ENCODE results near the gene TRIM46.

TRIM46 gene, protein sequence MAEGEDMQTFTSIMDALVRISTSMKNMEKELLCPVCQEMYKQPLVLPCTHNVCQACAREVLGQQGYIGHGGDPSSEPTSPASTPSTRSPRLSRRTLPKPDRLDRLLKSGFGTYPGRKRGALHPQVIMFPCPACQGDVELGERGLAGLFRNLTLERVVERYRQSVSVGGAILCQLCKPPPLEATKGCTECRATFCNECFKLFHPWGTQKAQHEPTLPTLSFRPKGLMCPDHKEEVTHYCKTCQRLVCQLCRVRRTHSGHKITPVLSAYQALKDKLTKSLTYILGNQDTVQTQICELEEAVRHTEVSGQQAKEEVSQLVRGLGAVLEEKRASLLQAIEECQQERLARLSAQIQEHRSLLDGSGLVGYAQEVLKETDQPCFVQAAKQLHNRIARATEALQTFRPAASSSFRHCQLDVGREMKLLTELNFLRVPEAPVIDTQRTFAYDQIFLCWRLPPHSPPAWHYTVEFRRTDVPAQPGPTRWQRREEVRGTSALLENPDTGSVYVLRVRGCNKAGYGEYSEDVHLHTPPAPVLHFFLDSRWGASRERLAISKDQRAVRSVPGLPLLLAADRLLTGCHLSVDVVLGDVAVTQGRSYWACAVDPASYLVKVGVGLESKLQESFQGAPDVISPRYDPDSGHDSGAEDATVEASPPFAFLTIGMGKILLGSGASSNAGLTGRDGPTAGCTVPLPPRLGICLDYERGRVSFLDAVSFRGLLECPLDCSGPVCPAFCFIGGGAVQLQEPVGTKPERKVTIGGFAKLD

DNA sequence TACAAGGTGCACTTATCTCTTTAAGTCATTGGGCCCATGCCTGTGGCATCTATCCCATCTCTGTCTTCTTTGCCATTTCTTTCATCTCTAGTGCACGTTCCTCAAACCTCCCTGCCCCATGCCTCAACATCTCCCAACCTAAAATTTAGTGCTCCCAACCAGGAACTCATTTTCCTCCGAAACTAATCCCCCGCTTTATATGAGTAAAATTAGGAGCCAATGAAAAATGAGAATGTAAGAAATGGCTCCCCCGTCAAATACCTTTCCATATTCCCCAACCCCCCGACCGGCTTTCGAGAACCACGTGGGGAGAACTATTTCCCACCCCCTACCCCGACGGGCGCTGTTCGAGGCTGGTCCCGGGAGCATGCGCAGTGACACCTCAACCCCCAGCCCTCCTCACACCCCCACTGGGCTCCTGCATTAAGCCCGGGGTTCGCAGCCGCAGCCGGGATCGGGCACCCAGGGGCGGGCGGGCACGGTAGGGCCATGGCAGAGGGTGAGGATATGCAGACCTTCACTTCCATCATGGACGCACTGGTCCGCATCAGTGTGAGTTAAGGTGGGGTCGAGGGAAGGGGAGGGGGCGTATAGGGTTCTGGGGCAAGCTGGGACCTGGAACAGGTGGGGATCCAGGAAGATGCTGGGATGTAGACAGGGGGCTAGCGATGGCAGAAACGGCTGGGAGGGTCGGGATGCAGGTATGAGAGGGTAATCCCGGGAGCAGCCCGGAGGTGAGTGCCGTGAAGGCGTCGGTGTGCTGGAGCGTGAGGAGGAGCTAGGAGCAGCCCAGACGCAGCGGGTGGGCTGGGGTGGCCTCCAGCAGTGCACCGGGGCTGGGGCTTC is at the start of gene TRIM46:
Gene TRIM46 (plus strand): TSS at position 372 of the 846 bp plus-strand sequence. CDS start 118 bp downstream, at position 490.
- peak; percentile 14 for DNase-seq

DNA sequence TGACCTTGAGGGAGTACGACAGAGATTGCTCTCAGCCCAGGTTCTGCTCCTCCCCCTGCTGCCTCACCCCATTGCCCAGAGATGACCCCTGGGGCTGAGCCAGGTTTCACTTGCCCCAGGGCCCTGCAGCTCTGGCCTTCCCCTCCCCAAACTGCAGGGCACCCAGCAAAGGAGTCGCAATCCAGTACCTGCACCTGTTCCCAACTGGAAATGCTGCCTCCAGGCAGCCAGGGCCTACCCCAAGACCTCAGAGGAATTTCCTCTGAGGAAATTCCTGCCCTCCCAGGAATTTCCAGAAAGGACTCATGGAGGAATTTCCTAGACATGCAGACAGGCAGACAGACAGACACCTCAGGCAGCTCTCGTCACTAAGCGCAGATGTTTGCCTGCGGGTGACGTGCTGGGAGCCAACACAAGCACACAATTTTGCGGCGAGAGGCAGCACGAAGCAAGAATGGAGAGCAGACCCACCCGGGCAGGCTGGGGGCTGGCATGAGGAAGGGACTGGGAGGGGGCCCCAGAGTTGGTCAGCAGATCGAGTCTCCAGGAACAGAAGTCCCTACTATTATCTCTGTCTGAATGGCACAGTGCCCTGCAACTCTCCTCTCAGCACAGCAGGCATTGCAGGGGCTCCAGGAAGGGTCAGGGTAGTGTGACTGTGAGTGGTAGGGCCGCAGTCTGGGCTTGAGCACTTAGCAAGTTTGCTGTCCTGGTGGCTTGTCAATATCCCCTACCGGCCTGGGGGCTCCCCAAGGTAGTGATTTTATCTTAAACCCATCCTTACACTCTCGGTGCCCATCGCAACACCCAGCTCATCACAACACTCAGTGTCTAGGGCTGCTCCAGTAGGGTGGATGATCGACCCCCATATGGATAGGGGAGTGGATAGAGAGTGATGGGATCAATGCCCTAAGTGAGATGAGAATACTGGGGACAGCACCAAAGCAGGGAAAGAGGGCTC is 48.9 kb upstream of the TRIM46 start:
- DNase-seq = no peak

DNA sequence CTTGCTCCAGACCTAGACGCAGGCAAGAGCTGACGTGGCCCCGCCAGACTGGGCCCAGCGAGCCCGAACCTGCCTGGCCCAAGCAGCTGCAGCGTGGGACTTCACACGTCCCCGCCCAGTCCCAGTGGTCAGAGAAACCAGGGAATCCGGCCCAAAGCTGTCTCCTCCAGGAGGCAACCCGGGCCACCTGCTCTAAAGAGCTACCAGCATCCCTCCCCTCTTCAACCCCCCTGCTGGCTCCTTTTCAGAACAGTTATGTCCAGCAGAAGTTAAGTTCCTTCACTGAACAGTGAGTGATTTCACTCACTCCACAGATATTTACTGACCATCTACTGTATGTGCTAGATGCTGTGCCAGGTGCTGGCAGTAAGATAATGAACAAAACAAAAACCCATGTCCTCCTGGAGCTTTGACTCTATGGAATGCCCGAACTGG is 48.1 kb upstream of the TRIM46 start:
- DNase-seq = no peak

DNA sequence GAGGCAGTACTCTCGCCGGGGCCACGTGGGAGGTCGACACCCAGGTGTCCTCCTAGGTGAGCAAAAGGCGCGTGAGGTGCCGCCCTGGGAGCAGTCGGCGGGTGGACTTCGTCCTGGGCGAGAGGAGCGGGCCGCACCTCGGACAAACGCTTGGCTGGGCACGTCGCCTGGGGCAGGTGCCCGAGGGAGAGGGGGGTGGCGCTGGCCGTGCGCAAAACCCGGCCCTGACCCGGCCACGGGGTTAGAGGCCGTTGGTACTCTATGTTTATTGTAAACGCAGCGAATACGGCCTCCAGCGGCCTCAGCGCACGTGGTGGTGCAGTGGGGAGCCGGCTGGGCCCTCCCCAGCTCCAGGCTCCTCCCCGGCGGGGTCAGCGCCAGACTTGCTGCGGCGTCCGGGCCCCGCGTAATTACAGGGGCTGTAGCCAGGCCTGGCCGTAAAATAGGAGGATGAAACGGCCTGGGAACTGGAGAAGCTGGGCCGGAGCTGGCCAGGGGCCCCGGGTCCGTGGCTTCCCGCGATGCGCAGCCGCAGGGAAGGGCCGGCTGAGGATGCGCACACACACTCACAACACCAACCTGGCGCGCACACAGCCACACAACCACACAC is 47.6 kb upstream of the TRIM46 start:
- no peak for DNase-seq

DNA sequence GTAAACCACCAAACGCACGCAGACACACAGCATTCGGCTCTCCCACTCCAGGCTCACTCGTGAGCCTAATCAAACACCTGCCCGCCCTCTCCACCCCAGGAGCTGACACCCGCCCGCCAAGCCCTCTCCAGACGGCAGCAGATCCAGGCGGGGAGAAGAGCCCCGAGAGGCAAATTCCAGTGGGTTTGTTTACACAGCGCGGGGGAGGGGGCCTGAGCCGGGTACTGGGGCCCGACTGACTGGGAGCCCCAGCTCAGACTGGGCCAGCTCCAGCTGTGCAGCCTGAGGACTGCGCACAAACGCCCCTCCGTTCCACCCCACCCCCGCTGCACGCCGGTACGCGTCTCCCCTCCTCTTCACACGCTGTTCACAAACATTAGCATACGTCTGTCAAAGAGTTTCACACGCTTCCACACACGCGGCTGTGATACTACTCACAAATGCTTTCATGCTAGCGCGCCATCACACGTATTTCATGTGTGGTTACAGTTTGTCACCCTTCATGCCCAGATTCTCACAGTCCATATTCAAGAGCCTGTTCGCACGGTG is 47.0 kb upstream of the TRIM46 start:
- DNase-seq = no peak

DNA sequence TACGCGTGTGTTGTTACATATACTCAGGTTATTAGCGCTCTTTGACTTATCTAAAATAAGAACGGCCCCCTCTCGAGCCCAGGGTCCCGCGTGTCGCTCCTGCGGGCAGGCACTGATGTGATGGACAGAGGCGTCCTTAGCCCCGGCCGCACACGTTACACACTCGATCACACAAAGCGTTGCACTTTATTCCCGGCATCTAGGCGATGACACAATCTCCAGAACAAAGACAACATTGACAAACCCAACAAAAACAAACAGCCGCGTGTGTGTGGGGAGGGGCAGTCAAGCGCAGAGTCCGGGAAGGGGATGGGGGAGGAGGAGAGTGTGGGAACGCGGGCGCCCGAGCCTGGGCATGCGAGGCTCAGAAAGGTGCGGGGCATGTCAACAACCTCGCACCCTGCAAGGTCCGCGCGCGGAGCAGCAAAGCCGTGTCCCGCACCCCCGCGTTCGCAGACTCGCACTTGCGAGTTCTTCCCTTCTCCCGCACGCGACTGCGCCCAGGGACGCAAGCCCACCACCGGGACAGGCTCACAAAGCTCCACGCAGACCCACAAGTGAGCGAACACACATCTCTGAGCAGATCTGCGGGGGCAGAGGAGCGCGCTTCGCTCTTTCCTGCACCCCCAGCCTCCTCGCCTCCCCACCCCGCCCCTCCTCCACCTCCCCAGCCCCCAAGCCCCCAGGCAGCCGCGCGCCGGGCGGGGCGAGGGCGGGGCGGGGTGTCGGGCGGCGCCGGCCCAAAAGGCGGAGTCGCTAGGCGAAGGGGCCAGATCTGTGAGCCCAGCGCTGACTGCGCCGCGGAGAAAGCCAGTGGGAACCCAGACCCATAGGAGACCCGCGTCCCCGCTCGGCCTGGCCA is 46.3 kb upstream of the TRIM46 start, which contains the start of gene EFNA1:
Gene EFNA1 (plus strand): TSS at position 772 of the 862 bp plus-strand sequence. CDS start 102 bp downstream, outside the sequence.
- no peak for DNase-seq

DNA sequence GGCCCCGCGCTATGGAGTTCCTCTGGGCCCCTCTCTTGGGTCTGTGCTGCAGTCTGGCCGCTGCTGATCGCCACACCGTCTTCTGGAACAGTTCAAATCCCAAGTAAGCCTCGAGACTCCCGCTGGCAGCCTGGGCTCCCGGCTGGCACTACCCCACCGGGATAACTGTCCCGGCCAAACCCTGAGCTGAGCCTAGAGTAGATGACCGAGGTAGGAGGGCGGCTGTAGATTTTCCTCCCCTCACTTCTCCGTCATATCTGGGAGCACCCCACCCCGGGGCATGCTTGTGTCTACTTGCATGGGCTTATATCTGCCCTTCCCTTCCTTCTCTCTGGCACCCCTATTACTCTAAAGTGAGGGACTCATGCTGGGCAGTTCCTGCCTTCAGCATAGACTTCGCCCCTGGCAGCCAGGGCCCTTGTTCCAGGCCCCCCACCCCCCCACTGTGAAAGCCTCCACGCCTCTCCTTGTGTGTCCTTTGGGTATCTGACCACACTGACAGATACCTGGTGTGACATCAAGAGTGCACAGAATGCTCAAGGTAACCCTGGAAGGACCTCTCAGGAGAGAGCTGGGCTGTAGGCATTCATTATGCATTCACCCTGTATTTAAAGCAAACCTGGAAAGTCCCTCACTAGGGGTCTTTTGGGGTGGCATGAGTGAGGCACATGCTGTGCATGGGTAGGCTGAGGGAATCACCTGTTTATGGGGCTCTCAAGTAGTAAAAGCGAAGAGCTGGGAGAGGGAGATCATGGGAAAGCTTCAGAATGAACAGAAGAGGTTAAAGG is 45.5 kb upstream of the TRIM46 start:
- DNase-seq = no peak

DNA sequence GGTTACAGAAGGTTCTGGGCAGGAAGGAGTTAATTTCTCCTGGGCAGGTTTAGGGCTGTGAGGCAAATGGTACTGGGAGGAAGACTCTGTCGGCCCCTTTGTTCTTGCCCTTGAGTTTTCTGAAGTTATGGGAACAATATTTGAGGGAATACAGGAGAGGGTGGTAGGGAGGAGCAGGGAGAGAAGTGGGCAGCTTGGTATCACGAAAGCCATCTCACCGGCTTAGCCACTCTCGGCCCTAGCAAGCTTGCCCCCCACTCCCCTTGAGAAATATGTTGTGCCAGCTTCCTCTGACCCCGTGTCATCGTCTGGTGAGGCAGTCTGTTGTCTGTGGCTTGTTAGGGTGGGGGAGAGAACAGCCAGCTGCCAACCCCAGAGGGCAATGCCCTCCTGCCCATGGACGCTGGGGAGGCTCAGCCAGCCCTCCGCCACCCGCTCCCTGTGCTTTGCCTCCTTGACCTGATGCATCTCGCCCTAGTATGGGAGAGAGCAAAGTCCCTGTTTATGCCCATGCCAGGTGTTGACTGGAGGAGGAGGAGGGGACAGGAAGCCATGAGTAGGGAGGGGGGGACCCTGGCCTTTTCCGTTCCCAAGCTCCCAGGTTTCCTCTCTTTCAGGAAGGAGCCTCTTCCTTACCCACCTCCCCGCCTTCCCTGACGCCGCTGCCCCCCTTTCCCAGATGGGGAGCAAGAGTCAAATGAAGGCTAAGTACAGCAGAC is 44.7 kb upstream of the TRIM46 start:
- DNase-seq = no peak

DNA sequence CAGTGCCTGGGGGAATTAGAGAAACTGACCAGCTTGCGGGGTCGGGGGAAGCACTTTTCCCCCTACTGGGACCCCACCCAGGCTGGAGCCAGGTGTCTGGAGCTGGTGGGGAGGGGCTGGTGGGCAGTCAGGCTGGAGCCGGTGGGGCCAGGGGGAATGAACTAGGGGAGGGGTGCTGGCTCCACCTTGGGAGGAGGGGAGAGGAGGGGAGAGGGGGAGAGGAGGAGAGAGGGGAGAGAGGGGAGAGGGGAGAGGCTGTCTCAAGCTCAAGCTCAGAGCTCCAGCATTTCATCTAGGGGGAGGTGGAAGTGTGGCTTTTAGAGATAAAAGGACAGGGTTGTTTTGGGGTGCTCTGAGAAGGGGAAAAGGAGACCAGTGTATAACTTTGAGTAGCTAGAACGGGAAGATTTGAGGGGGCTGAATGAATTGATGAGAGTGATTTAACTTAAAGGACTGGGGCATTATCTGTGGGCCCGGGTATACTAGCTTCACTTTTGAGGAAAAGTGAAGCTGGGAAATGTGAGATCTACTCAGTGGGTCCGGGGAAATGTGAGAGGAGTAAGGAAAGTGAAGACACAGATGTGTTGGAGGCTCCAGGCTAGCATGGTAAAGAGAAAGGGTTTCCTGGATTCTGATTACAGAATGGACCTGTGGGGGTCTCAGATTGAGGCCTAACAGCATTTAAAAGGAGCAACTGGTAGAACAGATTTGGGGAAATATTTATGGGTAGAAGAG is 43.2 kb upstream of the TRIM46 start:
- DNase-seq = no peak

DNA sequence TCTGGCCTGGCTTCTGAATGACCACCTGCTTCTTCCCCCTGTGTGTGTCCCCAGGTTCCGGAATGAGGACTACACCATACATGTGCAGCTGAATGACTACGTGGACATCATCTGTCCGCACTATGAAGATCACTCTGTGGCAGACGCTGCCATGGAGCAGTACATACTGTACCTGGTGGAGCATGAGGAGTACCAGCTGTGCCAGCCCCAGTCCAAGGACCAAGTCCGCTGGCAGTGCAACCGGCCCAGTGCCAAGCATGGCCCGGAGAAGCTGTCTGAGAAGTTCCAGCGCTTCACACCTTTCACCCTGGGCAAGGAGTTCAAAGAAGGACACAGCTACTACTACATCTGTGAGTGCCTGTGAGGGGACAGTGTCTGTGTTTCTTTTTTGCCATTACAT is 42.4 kb upstream of the TRIM46 start:
- no peak for DNase-seq

DNA sequence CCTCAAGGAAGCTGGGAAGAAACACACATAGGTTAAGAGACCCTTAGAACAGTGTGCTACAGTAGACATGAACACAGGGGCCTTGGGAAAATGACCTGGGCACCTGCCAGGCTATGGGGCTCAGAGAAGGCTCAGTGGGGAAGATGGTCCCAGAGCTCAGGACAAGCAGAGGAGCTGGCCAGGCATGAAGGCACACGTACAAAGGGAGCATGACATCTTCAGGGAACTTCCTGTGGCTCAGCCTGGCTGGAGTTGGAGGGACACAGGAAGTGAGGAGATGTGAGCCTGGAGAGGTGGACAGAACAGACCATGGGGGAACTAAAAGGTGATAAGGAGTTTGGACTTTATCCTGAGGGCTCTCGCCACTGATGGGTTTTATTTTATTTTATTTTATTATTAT is 41.8 kb upstream of the TRIM46 start:
- no peak for DNase-seq

DNA sequence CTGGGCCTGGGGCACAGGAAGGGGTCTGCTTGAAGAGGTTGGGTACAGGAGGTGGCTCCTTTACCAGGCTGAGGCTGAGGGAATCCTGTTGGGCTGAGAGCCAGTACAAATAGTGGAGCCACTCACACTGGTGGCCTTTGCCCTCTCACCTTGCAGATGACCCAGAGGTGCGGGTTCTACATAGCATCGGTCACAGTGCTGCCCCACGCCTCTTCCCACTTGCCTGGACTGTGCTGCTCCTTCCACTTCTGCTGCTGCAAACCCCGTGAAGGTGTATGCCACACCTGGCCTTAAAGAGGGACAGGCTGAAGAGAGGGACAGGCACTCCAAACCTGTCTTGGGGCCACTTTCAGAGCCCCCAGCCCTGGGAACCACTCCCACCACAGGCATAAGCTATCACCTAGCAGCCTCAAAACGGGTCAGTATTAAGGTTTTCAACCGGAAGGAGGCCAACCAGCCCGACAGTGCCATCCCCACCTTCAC is 39.8 kb upstream of the TRIM46 start:
- no peak for DNase-seq

DNA sequence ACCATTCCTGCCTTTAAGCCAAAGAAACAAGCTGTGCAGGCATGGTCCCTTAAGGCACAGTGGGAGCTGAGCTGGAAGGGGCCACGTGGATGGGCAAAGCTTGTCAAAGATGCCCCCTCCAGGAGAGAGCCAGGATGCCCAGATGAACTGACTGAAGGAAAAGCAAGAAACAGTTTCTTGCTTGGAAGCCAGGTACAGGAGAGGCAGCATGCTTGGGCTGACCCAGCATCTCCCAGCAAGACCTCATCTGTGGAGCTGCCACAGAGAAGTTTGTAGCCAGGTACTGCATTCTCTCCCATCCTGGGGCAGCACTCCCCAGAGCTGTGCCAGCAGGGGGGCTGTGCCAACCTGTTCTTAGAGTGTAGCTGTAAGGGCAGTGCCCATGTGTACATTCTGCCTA is 39.3 kb upstream of the TRIM46 start:
- no peak for DNase-seq

DNA sequence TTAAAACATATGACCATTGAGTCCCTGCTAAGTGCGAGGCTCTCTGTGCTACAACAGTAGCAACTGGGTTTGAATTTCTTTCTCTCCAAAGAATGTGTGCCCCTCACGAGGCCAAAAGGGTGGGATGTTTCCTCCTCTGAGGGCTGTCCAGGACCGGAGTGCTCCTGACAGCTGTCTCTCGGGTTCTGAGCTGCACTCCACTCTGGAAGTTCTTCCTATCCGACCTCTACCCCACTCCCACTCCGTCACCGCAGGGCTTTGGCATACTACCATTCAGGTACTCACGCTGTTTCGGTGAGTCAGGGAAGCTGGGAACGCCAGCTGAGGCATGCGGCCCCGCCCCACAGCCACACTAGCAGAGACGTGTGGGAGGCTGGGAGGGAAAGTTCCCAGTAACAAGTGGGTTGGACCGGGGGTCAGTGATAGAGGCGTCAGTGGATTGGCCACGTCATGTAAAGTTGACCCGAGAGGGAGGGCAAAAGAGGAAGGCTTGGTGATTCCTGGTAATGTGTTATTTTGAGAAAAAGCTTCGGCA is 38.7 kb upstream of the TRIM46 start:
- peak; percentile 94 for DNase-seq

DNA sequence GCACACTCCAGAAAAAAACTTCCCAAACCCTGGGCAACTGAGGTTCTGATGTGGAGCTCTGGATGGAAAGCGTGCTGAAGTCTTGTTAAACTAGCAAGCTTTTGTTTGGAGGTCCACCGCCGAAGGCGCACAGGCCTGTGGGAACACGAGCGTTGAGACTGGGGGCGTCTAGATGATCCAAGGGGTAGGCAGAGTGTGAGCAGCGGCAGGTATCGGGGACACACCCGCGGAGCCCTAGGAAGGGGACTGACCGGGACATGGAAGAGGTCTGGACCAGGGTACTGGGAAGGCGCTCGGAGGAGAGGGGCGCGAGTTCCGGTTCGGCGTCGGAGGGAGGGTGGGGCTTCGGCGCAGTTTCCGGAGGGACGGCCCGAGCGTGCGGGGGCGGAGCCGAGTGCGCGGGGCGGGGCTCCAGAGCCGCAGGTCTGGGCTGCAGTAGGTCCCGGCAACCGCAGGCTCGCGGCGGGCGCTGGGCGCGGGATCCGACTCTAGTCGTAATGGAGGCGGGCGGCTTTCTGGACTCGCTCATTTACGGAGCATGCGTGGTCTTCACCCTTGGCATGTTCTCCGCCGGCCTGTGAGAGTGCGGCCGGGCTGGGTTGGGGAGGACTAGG is 38.1 kb upstream of the TRIM46 start, which contains the start of gene SLC50A1:
Gene SLC50A1 (plus strand): TSS at position 438 of the 614 bp plus-strand sequence. CDS start 60 bp downstream, at position 498.
- peak; percentile 81 for DNase-seq

DNA sequence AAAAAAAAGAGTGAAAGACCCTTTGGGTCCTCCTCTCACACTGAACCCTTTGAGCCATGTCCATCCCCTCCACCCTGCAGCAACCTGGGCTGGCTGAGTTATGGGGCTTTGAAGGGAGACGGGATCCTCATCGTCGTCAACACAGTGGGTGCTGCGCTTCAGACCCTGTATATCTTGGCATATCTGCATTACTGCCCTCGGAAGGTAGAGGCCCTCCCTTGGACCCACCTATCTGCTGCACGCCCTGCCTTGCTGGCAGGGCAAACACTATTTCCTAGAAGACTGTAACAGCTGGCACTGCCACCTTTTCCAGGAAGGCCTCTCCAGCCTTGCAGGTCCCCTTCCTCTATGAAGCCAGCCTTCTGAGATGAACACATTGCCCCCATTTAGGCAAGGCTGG is 36.9 kb upstream of the TRIM46 start:
- DNase-seq = no peak
